GM12892 (cell line): ENCODE data around the gene GNB2.

Source experiments
- POLR2A ChIP-seq: IDR thresholded peaks from 2 replicates; pipeline ENCODE4 v1.6.1; 2011; ENCODE audit warnings: low read depth, low read length, control low read depth
- POLR2AphosphoS5 ChIP-seq: IDR thresholded peaks from 2 replicates; pipeline ENCODE4 v1.6.1; 2011; ENCODE audit warnings: low read depth, low read length, control low read depth
- TAF1 ChIP-seq: IDR thresholded peaks from 2 replicates; pipeline ENCODE4 v1.6.1; 2011; ENCODE audit warnings: low read depth, mild to moderate bottlenecking, control low read depth, low read length, borderline replicate concordance

DNA sequence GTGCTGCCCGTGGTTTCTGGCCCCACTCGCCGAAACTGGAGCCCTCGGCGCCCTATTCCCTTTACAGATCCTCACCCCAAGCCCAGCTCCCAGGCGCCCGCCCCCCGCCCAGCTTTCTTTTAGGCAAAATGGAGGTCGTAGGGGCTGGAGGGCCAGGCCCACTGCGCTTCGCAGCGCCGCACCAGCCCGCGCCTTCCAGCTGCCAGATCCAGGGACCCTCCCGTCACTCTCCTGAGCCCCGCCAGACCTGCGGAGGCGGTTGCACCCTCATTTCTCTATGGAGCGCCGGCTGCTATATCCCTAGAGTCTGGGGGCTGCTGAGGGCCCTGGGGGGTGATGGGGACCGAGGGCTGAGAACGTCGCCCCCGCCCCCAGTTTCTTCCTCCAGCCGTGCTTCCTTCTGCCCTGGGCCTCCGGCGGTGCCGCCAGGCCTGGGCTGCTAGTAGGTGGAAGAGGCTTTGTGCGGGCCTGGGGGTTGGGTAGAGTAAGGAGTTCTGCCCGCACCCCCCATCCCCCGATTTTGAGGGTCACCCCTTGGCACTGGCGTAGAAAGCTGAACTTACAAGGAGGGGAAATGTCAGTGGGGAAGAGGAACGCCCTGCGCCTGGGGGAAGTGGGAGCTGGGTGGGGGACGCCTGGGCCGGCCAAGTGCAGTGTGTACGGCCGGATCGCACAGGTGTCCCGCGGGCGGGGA, 1.0 kb downstream of the GNB2 start:
- TF ChIP-seq POLR2AphosphoS5 (no peak), POLR2A (no peak), TAF1 (no peak)
